Spleen (tissue), 11 donors: ENCODE results near the gene GABRA1. TPM values are rescaled to one million over a fixed set of nuclear protein-coding genes. Genes with fewer than 3 reads are reported as not detected.

Source experiments
- DNase-seq: peaks from one replicate; pipeline ENCODE4 v3.0.0-alpha.2; 2020
- H3K27ac ChIP-seq, 8 donors: fragments of 200-600 bp; sonication (generic) in 7 of 8; 1 replicate in 4 of 8; 2 replicates in 4 of 8; pipeline versions ENCODE4 v1.5.0 to v1.8.0; 2016 to 2021; ENCODE audit warnings: inconsistent platforms in 4 of 8, mild to moderate bottlenecking in 4 of 8, moderate library complexity in 1 of 8
- H3K27me3 ChIP-seq, 7 donors: fragments of 200-600 bp; sonication (generic) in 6 of 7; replicated peaks in 1 of 7; 1 replicate in 4 of 7; 2 replicates in 3 of 7; pipeline versions ENCODE4 v1.5.0 to v1.8.0; 2016 to 2021; ENCODE audit warnings: inconsistent platforms in 3 of 7, mild to moderate bottlenecking in 1 of 7
- H3K36me3 ChIP-seq, 6 donors: fragments of 200-600 bp; sonication (generic) in 5 of 6; 1 replicate in 4 of 6; 2 replicates in 2 of 6; pipeline versions ENCODE4 v1.5.0 to v1.8.0; 2016 to 2021; ENCODE audit warnings: inconsistent platforms in 2 of 6
- H3K4me1 ChIP-seq, 6 donors: fragments of 200-600 bp; sonication (generic) in 5 of 6; 1 replicate in 3 of 6; 2 replicates in 3 of 6; pipeline versions ENCODE4 v1.5.0 to v1.8.0; 2016 to 2021; ENCODE audit warnings: inconsistent platforms in 3 of 6
- H3K4me3 ChIP-seq, 8 donors: fragments of 200-600 bp; sonication (generic) in 7 of 8; 1 replicate in 4 of 8; 2 replicates in 4 of 8; pipeline versions ENCODE4 v1.5.0 to v1.8.0; 2016 to 2021; ENCODE audit warnings: inconsistent platforms in 4 of 8, mild to moderate bottlenecking in 4 of 8, moderate library complexity in 2 of 8
- H3K9me3 ChIP-seq, 8 donors: fragments of 200-600 bp; sonication (generic) in 7 of 8; 1 replicate in 4 of 8; 2 replicates in 4 of 8; pipeline versions ENCODE4 v1.5.0 to v1.8.0; 2016 to 2021; ENCODE audit warnings: inconsistent platforms in 4 of 8
- POLR2A ChIP-seq, 3 donors: fragments of 450-650 bp; IDR thresholded peaks; one replicate each; pipeline ENCODE4 v1.5.1; 2017; ENCODE audit warnings: antibody characterized with exemption in 3 of 3, mild to moderate bottlenecking in 1 of 3
- POLR2AphosphoS5 ChIP-seq, 3 donors: sonication (generic); formaldehyde crosslinking; IDR thresholded peaks; one replicate each; pipeline ENCODE4 v1.5.1; 2017; ENCODE audit warnings: antibody characterized with exemption in 3 of 3
- WGBS, 5 donors: extraction: QIAGEN DNeasy Blood & Tissue Kit in 3 of 5; methylation state at CpG; one replicate each; pipeline versions ENCODE4 v1.1.5 to v1.1.7; 2013 to 2018; 5-methylcytosine and 5-hydroxymethylcytosine counted together
- intact Hi-C: fragments of 100-400 bp; cut with DNase I; formaldehyde crosslinking; loops from one replicate; pipeline ENCODE4 v1.15.0; 2023; ENCODE audit warnings: low total_unique reads
- polyA plus RNA-seq, 3 donors: library from polyadenylated mRNA; stranded (reverse); fragments of 200-250 nt; gene quantifications; one replicate each; pipeline ENCODE4 v1.2.1, GENCODE V29; 2013
- total RNA-seq, 7 donors: library from RNA; depleted of rRNA in 3 of 7; stranded (reverse); fragments of >200 nt in 3 of 7; fragmentation: NEBNext Ultra II Directional in 4 of 7; extraction: Animal tissue kit (Norgen Biotek cat#: 25700) in 4 of 7; gene quantifications; one replicate each; pipeline versions ENCODE4 v1.1.0 to v1.2.1, GENCODE V29; 2016 to 2021
- TF ChIP-seq, protein P1 (sequence below), 11 experiments: fragments of 200-600 bp in 7 of 11; fragments of 450-650 bp in 4 of 11; sonication (generic) in 4 of 11; IDR thresholded peaks in 8 of 11; conservative IDR thresholded peaks in 3 of 11; 1 replicate in 7 of 11; 2 replicates in 4 of 11; pipeline versions ENCODE4 v1.4.0 to v1.8.0; 2016 to 2021; ENCODE audit warnings: antibody characterized with exemption in 11 of 11, inconsistent platforms in 4 of 11, mild to moderate bottlenecking in 1 of 11
- donor health status: healthy with polysubstance abuse.
- donor health status: DM: no; HTN: no; CAD: no; lungs with moderate emphysema.
- donor health status: DM: no; HTN: no; CAD: no.
- donor health status: Bipolar disorder and iron deficiency.
- donor health status: healthy.
- donor health status: DM: no; HTN: no; CAD: no.
- donor health status: DM: yes; HTN: yes; CAD: no.

The GABRA1 gene
- total and polyA plus RNA-seq, 10 donors, result 0.02 TPM; not detected in 9

DNA sequence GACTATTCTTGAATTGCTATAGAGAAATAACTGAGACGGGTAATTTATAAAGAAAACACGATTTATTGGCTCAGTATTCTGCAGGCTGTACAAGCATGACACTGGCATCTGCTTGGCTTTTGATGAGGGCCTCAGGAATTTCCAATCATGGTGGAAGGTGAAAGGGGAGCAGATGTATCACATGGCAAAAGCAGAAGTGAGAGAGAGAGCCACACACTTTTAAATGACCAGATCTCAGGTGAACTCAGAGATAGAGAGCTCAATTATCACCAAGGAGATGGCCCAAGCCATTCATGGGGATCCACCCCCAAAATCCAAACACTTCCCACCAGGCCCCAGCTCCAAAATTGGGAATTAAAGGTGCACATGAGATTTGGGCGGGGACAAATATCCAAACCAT lies 15.3 kb downstream of the GABRA1 start:
- 77 to 90% (median 81%) methylated on average over 3 of the region's 3 CpGs for WGBS, 5 donors

DNA sequence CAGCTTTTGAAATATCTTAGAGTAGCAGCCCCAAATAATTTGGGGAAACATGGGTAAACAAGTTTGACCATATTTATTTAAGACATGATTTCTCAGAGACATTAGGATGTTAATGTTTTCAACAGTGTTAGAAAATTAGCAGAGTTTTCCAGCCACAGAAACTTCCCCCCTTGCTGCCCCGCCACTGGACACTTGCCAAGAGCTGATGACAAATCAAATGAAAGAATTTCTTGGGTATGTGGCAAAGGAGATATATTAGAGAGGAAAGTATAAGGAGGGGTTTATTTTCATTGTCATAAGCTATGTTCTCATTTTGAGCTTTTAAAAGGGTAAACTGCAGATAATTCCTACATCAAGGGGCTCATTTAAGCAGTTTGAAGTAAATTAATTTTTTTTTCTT lies 15.9 kb downstream of the GABRA1 start:
- Histone ChIP-seq H3K36me3 (no peaks in the 10 kb centered on the region), H3K4me1 (no peaks in the 10 kb centered on the region), H3K27ac (no peak overlapping the region), H3K9me3 (no peaks in the 10 kb centered on the region), H3K4me3 (no peak overlapping the region), H3K27me3 (no peaks in the 10 kb centered on the region)
- TF ChIP-seq, protein P1, sequence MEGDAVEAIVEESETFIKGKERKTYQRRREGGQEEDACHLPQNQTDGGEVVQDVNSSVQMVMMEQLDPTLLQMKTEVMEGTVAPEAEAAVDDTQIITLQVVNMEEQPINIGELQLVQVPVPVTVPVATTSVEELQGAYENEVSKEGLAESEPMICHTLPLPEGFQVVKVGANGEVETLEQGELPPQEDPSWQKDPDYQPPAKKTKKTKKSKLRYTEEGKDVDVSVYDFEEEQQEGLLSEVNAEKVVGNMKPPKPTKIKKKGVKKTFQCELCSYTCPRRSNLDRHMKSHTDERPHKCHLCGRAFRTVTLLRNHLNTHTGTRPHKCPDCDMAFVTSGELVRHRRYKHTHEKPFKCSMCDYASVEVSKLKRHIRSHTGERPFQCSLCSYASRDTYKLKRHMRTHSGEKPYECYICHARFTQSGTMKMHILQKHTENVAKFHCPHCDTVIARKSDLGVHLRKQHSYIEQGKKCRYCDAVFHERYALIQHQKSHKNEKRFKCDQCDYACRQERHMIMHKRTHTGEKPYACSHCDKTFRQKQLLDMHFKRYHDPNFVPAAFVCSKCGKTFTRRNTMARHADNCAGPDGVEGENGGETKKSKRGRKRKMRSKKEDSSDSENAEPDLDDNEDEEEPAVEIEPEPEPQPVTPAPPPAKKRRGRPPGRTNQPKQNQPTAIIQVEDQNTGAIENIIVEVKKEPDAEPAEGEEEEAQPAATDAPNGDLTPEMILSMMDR (IDR thresholded peaks at IDR 0.05 in 8 of 11, conservative IDR thresholded peaks at IDR 0.05 in 3 of 11), result no peak
- no peak for TF ChIP-seq POLR2AphosphoS5 (IDR thresholded peaks at IDR 0.05)
- no peak for TF ChIP-seq POLR2A (IDR thresholded peaks at IDR 0.05)
- no peak for DNase-seq
- WGBS, 5 donors, result 21 to 48% (median 29%) methylated on average over 1 of the region's 1 CpG
- intact Hi-C loops, result no loop called here

More for the DNA sequence above, 15.3 kb downstream of the GABRA1 start:
- no peaks in the 10 kb centered on the region for H3K36me3 ChIP-seq
- no peak for TF ChIP-seq POLR2A (IDR thresholded peaks at IDR 0.05)
- TF ChIP-seq, protein P1 (IDR thresholded peaks at IDR 0.05 in 8 of 11, conservative IDR thresholded peaks at IDR 0.05 in 3 of 11), result no peak
- TF ChIP-seq POLR2AphosphoS5 (IDR thresholded peaks at IDR 0.05), result no peak
- intact Hi-C loops, result no loop called here
- DNase-seq, result no peak
- H3K9me3 ChIP-seq, result no peaks in the 10 kb centered on the region
- H3K4me3 ChIP-seq, result no peak overlapping the region
- H3K27ac ChIP-seq, result no peak overlapping the region
- no peaks in the 10 kb centered on the region for H3K27me3 ChIP-seq
- no peaks in the 10 kb centered on the region for H3K4me1 ChIP-seq

DNA sequence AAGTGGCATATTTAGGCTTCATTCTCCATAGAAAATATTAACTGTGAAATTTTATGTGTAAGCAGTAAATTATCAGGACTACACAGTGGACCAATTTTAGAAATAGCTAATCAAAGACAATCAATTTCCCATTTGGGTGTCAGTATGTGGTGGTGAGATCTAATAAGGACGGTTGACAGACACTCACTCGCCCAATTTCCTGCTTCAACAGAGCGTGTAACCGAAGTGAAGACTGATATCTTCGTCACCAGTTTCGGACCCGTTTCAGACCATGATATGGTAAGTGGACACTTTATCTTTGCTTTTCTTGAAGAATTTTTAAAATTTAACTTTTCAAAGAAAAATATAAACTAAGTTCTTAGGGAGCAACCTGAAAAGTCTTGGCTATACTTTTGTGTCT lies 17.6 kb downstream of the GABRA1 start:
- TF ChIP-seq, protein P1 (IDR thresholded peaks at IDR 0.05 in 8 of 11, conservative IDR thresholded peaks at IDR 0.05 in 3 of 11), result no peak
- DNase-seq, result no peak
- no peaks in the 10 kb centered on the region for H3K4me1 ChIP-seq
- H3K9me3 ChIP-seq, result no peaks in the 10 kb centered on the region
- H3K4me3 ChIP-seq, result no peak overlapping the region
- H3K27me3 ChIP-seq, result no peaks in the 10 kb centered on the region
- H3K27ac ChIP-seq, result no peak overlapping the region
- 83 to 90% (median 86%) methylated on average over 7 of the region's 7 CpGs for WGBS, 5 donors
- H3K36me3 ChIP-seq, result no peaks in the 10 kb centered on the region
- intact Hi-C loops, result no loop called here

DNA sequence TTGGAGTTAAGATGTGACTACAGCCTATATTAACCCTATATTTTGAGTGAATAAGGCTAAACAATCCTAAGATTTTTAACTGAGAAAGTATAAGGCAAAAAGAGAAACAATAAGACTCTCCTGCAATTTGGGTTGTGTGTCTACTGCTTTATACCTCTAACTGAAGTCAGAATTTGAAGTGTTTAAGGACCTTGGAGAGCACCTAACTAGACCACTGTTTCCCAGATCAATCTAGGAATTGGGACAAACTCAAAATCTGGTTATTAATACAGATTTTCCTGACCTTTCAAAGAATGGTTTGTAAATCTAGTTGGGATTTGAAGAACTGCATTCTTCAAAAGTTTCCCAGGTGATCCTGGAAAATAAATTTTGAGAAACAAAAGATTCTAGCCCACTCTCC lies 42.1 kb downstream of the GABRA1 start:
- intact Hi-C loops, result no loop called here
- no peaks in the 10 kb centered on the region for H3K36me3 ChIP-seq
- no peaks in the 10 kb centered on the region for H3K9me3 ChIP-seq
- DNase-seq, result no peak
- H3K4me1 ChIP-seq, result no peaks in the 10 kb centered on the region
- H3K4me3 ChIP-seq, result no peak overlapping the region
- H3K27me3 ChIP-seq, result no peaks in the 10 kb centered on the region
- no peak overlapping the region for H3K27ac ChIP-seq
- no peak for TF ChIP-seq POLR2AphosphoS5 (IDR thresholded peaks at IDR 0.05)
- TF ChIP-seq, protein P1 (IDR thresholded peaks at IDR 0.05 in 8 of 11, conservative IDR thresholded peaks at IDR 0.05 in 3 of 11), result no peak
- TF ChIP-seq POLR2A (IDR thresholded peaks at IDR 0.05), result no peak
